Fibroblast of lung (primary cell): ENCODE measurements around the gene KATNAL1.

Experiments
- EZH2 ChIP-seq: IDR thresholded peaks from 2 replicates; pipeline ENCODE4 v1.5.1; 2012; ENCODE audit warnings: low read length, control low read depth, mild to moderate bottlenecking; ENCODE audit errors: missing control alignments
- TF ChIP-seq, protein P1 (sequence below), 2 donors: IDR thresholded peaks in 1 of 2; conservative IDR thresholded peaks in 1 of 2; 1 replicate in 1 of 2; 2 replicates in 1 of 2; pipeline ENCODE4 v1.5.1; 2011 to 2012; ENCODE audit warnings: low read length in 2 of 2, control low read depth in 1 of 2, inconsistent platforms in 1 of 2, low read depth in 1 of 2, mild to moderate bottlenecking in 1 of 2

DNA sequence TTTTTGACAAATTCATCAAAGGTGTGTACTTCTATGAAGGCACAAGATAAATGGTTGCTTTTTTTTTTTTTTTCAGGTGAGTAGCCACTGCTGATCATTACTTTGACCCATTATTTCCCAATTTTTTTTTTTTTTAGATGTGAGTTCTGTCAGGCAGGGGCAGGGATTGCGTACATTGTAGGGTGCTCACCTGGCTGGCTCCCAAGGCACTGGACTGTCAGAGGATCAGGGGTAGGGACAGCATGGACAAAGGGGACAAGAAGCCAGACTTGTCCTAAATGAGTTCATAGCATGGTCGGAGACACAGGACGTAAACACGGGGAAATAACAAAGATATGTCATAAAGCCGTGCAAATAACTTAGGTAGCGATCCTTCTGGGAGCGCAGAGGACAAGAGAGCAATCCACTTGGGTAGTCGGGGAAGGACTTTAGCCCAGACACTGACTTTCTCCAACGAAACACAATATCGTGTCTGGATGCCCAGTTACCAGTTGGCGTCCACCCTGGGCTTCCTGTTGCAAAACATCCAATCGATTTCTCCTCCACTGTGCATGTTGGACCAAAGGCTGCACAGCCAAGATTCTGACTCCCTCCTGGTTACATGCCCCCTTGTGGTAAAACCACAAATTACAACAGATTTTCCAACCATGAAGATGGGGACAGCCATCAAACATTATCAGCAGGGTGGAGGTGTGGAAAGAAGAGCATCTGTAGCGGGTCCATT, 27.5 kb upstream of the KATNAL1 start:
- TF ChIP-seq, protein P1, sequence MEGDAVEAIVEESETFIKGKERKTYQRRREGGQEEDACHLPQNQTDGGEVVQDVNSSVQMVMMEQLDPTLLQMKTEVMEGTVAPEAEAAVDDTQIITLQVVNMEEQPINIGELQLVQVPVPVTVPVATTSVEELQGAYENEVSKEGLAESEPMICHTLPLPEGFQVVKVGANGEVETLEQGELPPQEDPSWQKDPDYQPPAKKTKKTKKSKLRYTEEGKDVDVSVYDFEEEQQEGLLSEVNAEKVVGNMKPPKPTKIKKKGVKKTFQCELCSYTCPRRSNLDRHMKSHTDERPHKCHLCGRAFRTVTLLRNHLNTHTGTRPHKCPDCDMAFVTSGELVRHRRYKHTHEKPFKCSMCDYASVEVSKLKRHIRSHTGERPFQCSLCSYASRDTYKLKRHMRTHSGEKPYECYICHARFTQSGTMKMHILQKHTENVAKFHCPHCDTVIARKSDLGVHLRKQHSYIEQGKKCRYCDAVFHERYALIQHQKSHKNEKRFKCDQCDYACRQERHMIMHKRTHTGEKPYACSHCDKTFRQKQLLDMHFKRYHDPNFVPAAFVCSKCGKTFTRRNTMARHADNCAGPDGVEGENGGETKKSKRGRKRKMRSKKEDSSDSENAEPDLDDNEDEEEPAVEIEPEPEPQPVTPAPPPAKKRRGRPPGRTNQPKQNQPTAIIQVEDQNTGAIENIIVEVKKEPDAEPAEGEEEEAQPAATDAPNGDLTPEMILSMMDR (conservative IDR thresholded peaks at IDR 0.05 in 1 of 2, IDR thresholded peaks at IDR 0.05 in 1 of 2; ENCODE audit: low read depth in 1 of 2, low read length in 2 of 2): peak; percentile 31 to 39
- no peak for TF ChIP-seq EZH2
